ENCODE data around the gene MKKS. TPM values are rescaled to one million over a fixed set of nuclear protein-coding genes. Genes with fewer than 3 reads are reported as not detected.

Gene MKKS
- total and polyA plus RNA-seq, 10 of the 15 experiments (the other 5 are each of a cell fraction or from before 2014, with no cell fraction given): 4.3 to 17.9 (median 7.7) TPM

GRCh38 chr20:10434832-10435812, 1.1 kb upstream of the MKKS start, which contains the start of gene SLX4IP (continued):
- TF ChIP-seq CEBPB (IDR thresholded peaks at IDR 0.05; ENCODE audit: borderline replicate concordance in 1 of 2, low read depth in 2 of 2, low read length in 2 of 2) (no peak), RAD51 (IDR thresholded peaks at IDR 0.05) (peak; percentile 8), MAX (IDR thresholded peaks at IDR 0.05; ENCODE audit: low read depth, low read length) (peak; percentile 54; the same call in 1 of the 2 replicates), ZBED1 (IDR thresholded peaks at IDR 0.05; ENCODE audit: borderline replicate concordance) (0 out of 2 replicates have a peak, but pooled peaks have one; percentile 12), BHLHE40 (IDR thresholded peaks at IDR 0.05; ENCODE audit: borderline replicate concordance in 1 of 2, low read depth in 2 of 2, low read length in 1 of 2) (0 out of 4 replicates have a peak, but pooled peaks of 1 of the 2 experiments have one; percentile 8), NFXL1 (IDR thresholded peaks at IDR 0.05; ENCODE audit: borderline replicate concordance) (no peak), DPF2 (IDR thresholded peaks at IDR 0.05) (no peak)
- TF ChIP-seq, protein P1, sequence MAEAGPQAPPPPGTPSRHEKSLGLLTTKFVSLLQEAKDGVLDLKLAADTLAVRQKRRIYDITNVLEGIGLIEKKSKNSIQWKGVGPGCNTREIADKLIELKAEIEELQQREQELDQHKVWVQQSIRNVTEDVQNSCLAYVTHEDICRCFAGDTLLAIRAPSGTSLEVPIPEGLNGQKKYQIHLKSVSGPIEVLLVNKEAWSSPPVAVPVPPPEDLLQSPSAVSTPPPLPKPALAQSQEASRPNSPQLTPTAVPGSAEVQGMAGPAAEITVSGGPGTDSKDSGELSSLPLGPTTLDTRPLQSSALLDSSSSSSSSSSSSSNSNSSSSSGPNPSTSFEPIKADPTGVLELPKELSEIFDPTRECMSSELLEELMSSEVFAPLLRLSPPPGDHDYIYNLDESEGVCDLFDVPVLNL (IDR thresholded peaks at IDR 0.05; ENCODE audit: low read depth, low read length): 0 out of 2 replicates have a peak, but pooled peaks have one; percentile 24
- TF ChIP-seq, protein P2, sequence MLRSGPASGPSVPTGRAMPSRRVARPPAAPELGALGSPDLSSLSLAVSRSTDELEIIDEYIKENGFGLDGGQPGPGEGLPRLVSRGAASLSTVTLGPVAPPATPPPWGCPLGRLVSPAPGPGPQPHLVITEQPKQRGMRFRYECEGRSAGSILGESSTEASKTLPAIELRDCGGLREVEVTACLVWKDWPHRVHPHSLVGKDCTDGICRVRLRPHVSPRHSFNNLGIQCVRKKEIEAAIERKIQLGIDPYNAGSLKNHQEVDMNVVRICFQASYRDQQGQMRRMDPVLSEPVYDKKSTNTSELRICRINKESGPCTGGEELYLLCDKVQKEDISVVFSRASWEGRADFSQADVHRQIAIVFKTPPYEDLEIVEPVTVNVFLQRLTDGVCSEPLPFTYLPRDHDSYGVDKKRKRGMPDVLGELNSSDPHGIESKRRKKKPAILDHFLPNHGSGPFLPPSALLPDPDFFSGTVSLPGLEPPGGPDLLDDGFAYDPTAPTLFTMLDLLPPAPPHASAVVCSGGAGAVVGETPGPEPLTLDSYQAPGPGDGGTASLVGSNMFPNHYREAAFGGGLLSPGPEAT (IDR thresholded peaks at IDR 0.05; ENCODE audit: low read depth): no peak; the same call in 1 of the 2 replicates
- TF ChIP-seq, protein P3, sequence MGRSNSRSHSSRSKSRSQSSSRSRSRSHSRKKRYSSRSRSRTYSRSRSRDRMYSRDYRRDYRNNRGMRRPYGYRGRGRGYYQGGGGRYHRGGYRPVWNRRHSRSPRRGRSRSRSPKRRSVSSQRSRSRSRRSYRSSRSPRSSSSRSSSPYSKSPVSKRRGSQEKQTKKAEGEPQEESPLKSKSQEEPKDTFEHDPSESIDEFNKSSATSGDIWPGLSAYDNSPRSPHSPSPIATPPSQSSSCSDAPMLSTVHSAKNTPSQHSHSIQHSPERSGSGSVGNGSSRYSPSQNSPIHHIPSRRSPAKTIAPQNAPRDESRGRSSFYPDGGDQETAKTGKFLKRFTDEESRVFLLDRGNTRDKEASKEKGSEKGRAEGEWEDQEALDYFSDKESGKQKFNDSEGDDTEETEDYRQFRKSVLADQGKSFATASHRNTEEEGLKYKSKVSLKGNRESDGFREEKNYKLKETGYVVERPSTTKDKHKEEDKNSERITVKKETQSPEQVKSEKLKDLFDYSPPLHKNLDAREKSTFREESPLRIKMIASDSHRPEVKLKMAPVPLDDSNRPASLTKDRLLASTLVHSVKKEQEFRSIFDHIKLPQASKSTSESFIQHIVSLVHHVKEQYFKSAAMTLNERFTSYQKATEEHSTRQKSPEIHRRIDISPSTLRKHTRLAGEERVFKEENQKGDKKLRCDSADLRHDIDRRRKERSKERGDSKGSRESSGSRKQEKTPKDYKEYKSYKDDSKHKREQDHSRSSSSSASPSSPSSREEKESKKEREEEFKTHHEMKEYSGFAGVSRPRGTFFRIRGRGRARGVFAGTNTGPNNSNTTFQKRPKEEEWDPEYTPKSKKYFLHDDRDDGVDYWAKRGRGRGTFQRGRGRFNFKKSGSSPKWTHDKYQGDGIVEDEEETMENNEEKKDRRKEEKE (IDR thresholded peaks at IDR 0.05): no peak
- TF ChIP-seq, protein P4, sequence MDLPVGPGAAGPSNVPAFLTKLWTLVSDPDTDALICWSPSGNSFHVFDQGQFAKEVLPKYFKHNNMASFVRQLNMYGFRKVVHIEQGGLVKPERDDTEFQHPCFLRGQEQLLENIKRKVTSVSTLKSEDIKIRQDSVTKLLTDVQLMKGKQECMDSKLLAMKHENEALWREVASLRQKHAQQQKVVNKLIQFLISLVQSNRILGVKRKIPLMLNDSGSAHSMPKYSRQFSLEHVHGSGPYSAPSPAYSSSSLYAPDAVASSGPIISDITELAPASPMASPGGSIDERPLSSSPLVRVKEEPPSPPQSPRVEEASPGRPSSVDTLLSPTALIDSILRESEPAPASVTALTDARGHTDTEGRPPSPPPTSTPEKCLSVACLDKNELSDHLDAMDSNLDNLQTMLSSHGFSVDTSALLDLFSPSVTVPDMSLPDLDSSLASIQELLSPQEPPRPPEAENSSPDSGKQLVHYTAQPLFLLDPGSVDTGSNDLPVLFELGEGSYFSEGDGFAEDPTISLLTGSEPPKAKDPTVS (IDR thresholded peaks at IDR 0.05; ENCODE audit: low read depth, low read length): no peak
- TF ChIP-seq, protein P5, sequence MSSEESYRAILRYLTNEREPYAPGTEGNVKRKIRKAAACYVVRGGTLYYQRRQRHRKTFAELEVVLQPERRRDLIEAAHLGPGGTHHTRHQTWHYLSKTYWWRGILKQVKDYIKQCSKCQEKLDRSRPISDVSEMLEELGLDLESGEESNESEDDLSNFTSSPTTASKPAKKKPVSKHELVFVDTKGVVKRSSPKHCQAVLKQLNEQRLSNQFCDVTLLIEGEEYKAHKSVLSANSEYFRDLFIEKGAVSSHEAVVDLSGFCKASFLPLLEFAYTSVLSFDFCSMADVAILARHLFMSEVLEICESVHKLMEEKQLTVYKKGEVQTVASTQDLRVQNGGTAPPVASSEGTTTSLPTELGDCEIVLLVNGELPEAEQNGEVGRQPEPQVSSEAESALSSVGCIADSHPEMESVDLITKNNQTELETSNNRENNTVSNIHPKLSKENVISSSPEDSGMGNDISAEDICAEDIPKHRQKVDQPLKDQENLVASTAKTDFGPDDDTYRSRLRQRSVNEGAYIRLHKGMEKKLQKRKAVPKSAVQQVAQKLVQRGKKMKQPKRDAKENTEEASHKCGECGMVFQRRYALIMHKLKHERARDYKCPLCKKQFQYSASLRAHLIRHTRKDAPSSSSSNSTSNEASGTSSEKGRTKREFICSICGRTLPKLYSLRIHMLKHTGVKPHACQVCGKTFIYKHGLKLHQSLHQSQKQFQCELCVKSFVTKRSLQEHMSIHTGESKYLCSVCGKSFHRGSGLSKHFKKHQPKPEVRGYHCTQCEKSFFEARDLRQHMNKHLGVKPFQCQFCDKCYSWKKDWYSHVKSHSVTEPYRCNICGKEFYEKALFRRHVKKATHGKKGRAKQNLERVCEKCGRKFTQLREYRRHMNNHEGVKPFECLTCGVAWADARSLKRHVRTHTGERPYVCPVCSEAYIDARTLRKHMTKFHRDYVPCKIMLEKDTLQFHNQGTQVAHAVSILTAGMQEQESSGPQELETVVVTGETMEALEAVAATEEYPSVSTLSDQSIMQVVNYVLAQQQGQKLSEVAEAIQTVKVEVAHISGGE (CRISPR knock-in tag; IDR thresholded peaks at IDR 0.05): no peak

All from GM12878 (cell line).